AG09309 (cell line): Measurements from ENCODE around the gene CCM2L.

Experiments used
- DNase-seq: peaks from one replicate; pipeline ENCODE4 v3.0.0-alpha.2; 2010; ENCODE audit warnings: low read depth
- H3K4me3 ChIP-seq: 2 replicates; pipeline ENCODE4 v1.5.1; 2011; ENCODE audit warnings: mild to moderate bottlenecking, low read depth, low read length, moderate library complexity; ENCODE audit not compliant: control insufficient read depth
- TF ChIP-seq, protein P1 (sequence below): IDR thresholded peaks from 2 replicates; pipeline ENCODE4 v1.5.1; 2011; ENCODE audit warnings: mild to moderate bottlenecking, low read depth, low read length, inconsistent platforms; ENCODE audit not compliant: insufficient read depth, control insufficient read depth; ENCODE audit errors: missing control alignments

The CCM2L gene

DNA sequence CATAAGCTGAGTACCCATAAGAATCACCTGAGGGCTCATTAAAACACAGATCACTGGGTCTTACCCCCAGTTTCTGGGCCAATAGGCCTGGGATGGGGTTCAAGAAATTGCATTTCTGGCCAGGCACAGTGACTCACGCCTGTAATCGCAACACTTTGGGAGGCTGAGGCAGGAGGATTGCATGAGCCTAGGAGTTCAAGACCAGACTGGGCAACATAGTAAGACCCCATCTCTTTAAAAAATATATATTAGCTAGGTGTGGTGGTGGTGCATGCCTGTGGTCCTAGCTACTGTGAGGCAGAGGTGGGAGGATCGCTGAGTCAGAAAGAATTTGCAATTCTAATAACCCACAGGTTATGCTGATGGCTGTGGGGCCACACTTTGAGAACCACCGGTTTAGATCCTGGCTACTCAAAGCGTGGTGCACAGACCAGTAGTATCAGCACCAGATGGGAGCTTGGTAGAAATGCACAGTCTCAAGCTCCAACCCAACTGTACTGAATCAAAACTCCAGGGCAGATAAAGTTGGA is 2.0 kb downstream of the CCM2L start:
- no peak for DNase-seq
- no peak overlapping the region for H3K4me3 ChIP-seq
- TF ChIP-seq, protein P1, sequence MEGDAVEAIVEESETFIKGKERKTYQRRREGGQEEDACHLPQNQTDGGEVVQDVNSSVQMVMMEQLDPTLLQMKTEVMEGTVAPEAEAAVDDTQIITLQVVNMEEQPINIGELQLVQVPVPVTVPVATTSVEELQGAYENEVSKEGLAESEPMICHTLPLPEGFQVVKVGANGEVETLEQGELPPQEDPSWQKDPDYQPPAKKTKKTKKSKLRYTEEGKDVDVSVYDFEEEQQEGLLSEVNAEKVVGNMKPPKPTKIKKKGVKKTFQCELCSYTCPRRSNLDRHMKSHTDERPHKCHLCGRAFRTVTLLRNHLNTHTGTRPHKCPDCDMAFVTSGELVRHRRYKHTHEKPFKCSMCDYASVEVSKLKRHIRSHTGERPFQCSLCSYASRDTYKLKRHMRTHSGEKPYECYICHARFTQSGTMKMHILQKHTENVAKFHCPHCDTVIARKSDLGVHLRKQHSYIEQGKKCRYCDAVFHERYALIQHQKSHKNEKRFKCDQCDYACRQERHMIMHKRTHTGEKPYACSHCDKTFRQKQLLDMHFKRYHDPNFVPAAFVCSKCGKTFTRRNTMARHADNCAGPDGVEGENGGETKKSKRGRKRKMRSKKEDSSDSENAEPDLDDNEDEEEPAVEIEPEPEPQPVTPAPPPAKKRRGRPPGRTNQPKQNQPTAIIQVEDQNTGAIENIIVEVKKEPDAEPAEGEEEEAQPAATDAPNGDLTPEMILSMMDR, result no peak

- TF ChIP-seq, protein P1, result no peak
- DNase-seq, result no peak
- no peak overlapping the region for H3K4me3 ChIP-seq
These were observed 3.1 kb downstream of the CCM2L start for GRCh38 chr20:32013326-32013725.

GRCh38 chr20:32017711-32018251 is 7.5 kb downstream of the CCM2L start:
- TF ChIP-seq, protein P1, result no peak
- no peak for DNase-seq
- H3K4me3 ChIP-seq, result no peak overlapping the region

DNA sequence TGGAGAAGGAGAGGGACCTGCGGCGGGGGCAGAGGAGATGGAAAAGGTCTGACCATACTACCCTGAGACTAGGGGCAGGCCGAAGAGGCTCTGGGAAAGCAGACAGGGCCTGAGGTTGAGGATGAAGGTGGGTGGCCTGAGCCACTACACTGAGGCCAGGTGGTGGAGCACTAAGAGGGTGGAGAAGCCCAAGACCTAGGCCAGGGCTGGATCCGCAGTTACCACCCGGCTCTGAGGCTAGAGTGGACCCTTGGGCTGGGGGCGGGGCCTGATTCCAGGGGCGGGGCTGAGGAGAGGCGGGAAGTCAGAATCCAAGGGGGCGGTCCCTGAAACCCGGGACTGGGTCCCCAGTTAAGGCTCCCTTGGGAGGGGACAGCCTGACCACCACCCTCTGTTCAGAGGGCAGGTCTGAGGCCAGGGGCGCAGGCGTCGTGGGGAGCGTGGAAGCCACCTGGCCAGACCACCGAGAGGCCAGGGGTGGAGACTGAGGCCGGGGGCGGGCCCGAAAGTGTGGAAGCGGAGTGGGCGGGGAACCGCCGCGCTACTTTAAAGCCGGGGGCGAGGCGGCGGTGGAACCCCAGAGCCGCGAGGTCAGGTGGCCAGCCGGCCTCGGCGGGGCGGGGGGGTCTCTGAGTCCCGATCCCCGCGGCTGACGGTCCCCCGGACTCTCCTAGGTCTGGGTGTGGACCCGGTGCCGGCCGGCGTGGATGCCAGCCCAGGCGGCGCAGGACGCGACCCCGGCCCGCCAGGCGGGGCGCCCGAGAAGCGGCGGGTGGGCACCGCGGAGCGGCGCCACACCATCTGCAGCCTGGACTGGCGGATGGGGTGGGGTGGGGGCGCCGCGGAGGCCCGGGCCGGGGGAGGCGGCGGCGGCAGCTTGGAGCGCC is 8.3 kb downstream of the CCM2L start:
- H3K4me3 ChIP-seq, result no peak overlapping the region; the same call in 1 of the 2 replicates
- TF ChIP-seq, protein P1, result no peak
- no peak for DNase-seq

GRCh38 chr20:32019156-32019510 is 8.9 kb downstream of the CCM2L start:
- TF ChIP-seq, protein P1, result no peak
- DNase-seq, result no peak
- no peak overlapping the region for H3K4me3 ChIP-seq

DNA sequence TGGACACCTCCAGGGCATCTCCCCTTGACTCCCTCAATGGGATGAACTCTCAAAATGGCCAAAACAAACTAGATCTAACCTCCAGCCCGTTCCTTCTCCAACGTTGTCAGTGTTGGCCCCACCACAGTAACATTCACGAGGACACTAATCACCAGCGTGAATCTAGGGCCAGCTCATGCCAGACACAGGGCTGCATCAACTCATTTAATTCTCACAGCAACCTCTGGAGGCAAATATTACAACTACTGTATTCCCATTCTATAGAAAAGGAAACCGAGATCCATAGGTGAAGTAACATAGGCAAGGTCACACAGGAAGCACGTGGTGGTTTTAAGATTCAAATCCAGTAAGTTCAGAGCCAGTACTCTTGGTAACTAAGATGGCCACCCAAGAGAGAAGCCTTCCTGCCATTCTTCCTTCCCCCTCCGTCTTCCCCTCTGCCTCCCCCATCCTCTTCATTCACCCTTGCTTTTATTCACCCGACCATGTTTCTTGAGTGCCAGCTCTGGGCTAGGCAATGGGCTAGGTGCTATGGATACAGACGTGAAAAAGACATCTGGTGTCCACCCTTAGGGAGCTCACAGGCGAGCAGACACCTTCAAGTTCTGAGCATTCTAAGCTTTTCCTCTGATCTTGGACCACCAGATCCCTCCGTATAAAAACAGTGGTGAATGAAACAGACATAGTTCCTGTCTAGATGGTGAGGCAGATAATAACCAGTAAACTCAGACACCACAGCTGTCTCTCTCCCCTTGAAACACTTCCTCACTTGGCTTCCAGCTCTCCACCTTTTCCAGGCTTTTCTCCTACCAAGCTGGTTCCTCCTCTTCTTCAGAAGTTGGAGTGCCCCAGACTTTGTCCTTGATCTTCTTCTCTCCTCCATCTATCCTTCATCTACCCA is 9.6 kb downstream of the CCM2L start:
- no peak overlapping the region for H3K4me3 ChIP-seq
- no peak for DNase-seq
- TF ChIP-seq, protein P1, result no peak
